Raji (cell line): ENCODE measurements around the gene SGMS1.

ENCODE experiments used
- POLR2A ChIP-seq: IDR thresholded peaks from 2 replicates; pipeline ENCODE4 v1.6.1; 2011; ENCODE audit warnings: low read depth, low read length, control low read depth; ENCODE audit not compliant: insufficient read depth

Gene SGMS1

GRCh38 chr10:50527442-50528043, 96.2 kb downstream of the SGMS1 start:
- no peak for TF ChIP-seq POLR2A

GRCh38 chr10:50526185-50526584, 97.6 kb downstream of the SGMS1 start:
- no peak for TF ChIP-seq POLR2A

GRCh38 chr10:50523357-50523756, 100.4 kb downstream of the SGMS1 start:
- TF ChIP-seq POLR2A = no peak

- no peak for TF ChIP-seq POLR2A
These were observed 100.8 kb downstream of the SGMS1 start for GRCh38 chr10:50522908-50523307.

GRCh38 chr10:50520115-50520514, 103.6 kb downstream of the SGMS1 start:
- no peak for TF ChIP-seq POLR2A

GRCh38 chr10:50517626-50518025, 106.1 kb downstream of the SGMS1 start:
- TF ChIP-seq POLR2A = no peak

GRCh38 chr10:50516171-50516570, 107.6 kb downstream of the SGMS1 start:
- no peak for TF ChIP-seq POLR2A

- TF ChIP-seq POLR2A = no peak
These were observed 108.3 kb downstream of the SGMS1 start for GRCh38 chr10:50515420-50515819.

- no peak for TF ChIP-seq POLR2A
These were observed 108.8 kb downstream of the SGMS1 start for GRCh38 chr10:50514995-50515394.

- TF ChIP-seq POLR2A = no peak
These were observed 109.8 kb downstream of the SGMS1 start for GRCh38 chr10:50513956-50514355.

GRCh38 chr10:50512743-50513416, 110.9 kb downstream of the SGMS1 start:
- no peak for TF ChIP-seq POLR2A

GRCh38 chr10:50512214-50512595, 111.6 kb downstream of the SGMS1 start:
- no peak for TF ChIP-seq POLR2A

- no peak for TF ChIP-seq POLR2A
These were observed 112.1 kb downstream of the SGMS1 start for GRCh38 chr10:50511492-50512213.

GRCh38 chr10:50510517-50511473, 113.0 kb downstream of the SGMS1 start:
- no peak for TF ChIP-seq POLR2A
